ENCODE measurements around the gene NRXN3. TPM values are rescaled to one million over a fixed set of nuclear protein-coding genes. Genes with fewer than 3 reads are reported as not detected.

NRXN3 gene
- total and polyA plus RNA-seq, 2 of the 13 experiments (the other 11 are each of a cell fraction or from before 2014, with no cell fraction given), result 0.03 TPM; not detected in 1

- Histone ChIP-seq H3K27ac (ENCODE audit: extremely low read length, insufficient read depth, low read length) (no peak overlapping the region), H4K20me1 (ENCODE audit: insufficient read depth, low read length) (no peaks in the 10 kb centered on the region), H3K4me1 (ENCODE audit: insufficient read depth, low read length) (no peaks in the 10 kb centered on the region), H3K9ac (ENCODE audit: insufficient read depth, low read depth, low read length) (no peak overlapping the region), H3K36me3 (replicated peaks in 1 of 2; ENCODE audit: control insufficient read depth in 1 of 2, insufficient read depth in 2 of 2, low read length in 2 of 2) (no peaks in the 10 kb centered on the region), H3K4me3 (replicated peaks in 1 of 3; ENCODE audit: insufficient read depth in 1 of 3, low read depth in 2 of 3, low read length in 3 of 3) (no peak overlapping the region), H3K79me2 (ENCODE audit: insufficient read depth, low read length) (no peaks in the 10 kb centered on the region), H3K27me3 (ENCODE audit: control insufficient read depth in 1 of 2, insufficient read depth in 2 of 2, low read length in 2 of 2) (no peaks in the 10 kb centered on the region), H3K9me3 (ENCODE audit: low read length) (no peaks in the 10 kb centered on the region), H3K4me2 (ENCODE audit: low read depth, low read length) (no peak overlapping the region), H2AFZ (ENCODE audit: low read length) (no peak overlapping the region)
- ChIA-PET CTCF (ENCODE audit: low intra/inter-chr PET ratio, low total read pairs) (no interaction called here), POLR2A (no interaction called here)
- intact Hi-C loops (cut with micrococcal nuclease; ENCODE audit: unreplicated experiment), result no loop called here
- FAIRE-seq (no peak), DNase-seq (ENCODE audit: low spot score) (no peak), ATAC-seq (no peak)
- BruUV-seq (replicated peaks), result no TSS peak
- 0% methylated on average over 3 of the region's 6 CpGs for whole genome bisulfite sequencing (ENCODE audit: low lambda C conversion rate)
- in situ Hi-C loops (cut with HindIII; ENCODE audit: extremely low pct_ligation_motif_present, low pct_unique_long_range_greater_than_20kb), result no loop called here
- TF ChIP-seq THRA (CRISPR knock-in tag; IDR thresholded peaks at IDR 0.05; ENCODE audit: borderline replicate concordance) (no peak), MBNL3 (CRISPR knock-in tag; conservative IDR thresholded peaks at IDR 0.05) (no peak), CC2D1A (CRISPR knock-in tag; IDR thresholded peaks at IDR 0.05) (no peak), ZNF670 (CRISPR knock-in tag; IDR thresholded peaks at IDR 0.05; ENCODE audit: borderline replicate concordance) (no peak), GMEB2 (CRISPR knock-in tag; IDR thresholded peaks at IDR 0.05; ENCODE audit: low read depth) (no peak), IRF2 (CRISPR knock-in tag; IDR thresholded peaks at IDR 0.05) (no peak), ZNF335 (CRISPR knock-in tag; IDR thresholded peaks at IDR 0.05) (no peak), ZNF792 (CRISPR knock-in tag; IDR thresholded peaks at IDR 0.05) (no peak), JDP2 (CRISPR knock-in tag; IDR thresholded peaks at IDR 0.05; ENCODE audit: borderline replicate concordance) (no peak), ZNF331 (CRISPR knock-in tag; IDR thresholded peaks at IDR 0.05) (no peak), ZNF724P (CRISPR knock-in tag; IDR thresholded peaks at IDR 0.05; ENCODE audit: borderline replicate concordance) (no peak), POLR2AphosphoS5 (IDR thresholded peaks at IDR 0.05; ENCODE audit: low read depth, low read length) (no peak)
- TF ChIP-seq, protein P1, sequence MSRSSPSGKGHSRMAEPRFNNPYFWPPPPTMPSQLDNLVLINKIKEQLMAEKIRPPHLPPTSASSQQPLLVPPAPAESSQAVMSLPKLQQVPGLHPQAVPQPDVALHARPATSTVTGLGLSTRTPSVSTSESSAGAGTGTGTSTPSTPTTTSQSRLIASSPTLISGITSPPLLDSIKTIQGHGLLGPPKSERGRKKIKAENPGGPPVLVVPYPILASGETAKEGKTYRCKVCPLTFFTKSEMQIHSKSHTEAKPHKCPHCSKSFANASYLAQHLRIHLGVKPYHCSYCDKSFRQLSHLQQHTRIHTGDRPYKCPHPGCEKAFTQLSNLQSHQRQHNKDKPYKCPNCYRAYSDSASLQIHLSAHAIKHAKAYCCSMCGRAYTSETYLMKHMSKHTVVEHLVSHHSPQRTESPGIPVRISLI (CRISPR knock-in tag; IDR thresholded peaks at IDR 0.05; ENCODE audit: borderline replicate concordance), result no peak
- TF ChIP-seq, protein P2, sequence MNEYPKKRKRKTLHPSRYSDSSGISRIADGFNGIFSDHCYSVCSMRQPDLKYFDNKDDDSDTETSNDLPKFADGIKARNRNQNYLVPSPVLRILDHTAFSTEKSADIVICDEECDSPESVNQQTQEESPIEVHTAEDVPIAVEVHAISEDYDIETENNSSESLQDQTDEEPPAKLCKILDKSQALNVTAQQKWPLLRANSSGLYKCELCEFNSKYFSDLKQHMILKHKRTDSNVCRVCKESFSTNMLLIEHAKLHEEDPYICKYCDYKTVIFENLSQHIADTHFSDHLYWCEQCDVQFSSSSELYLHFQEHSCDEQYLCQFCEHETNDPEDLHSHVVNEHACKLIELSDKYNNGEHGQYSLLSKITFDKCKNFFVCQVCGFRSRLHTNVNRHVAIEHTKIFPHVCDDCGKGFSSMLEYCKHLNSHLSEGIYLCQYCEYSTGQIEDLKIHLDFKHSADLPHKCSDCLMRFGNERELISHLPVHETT (CRISPR knock-in tag; conservative IDR thresholded peaks at IDR 0.05), result no peak
- TF ChIP-seq, protein P3, sequence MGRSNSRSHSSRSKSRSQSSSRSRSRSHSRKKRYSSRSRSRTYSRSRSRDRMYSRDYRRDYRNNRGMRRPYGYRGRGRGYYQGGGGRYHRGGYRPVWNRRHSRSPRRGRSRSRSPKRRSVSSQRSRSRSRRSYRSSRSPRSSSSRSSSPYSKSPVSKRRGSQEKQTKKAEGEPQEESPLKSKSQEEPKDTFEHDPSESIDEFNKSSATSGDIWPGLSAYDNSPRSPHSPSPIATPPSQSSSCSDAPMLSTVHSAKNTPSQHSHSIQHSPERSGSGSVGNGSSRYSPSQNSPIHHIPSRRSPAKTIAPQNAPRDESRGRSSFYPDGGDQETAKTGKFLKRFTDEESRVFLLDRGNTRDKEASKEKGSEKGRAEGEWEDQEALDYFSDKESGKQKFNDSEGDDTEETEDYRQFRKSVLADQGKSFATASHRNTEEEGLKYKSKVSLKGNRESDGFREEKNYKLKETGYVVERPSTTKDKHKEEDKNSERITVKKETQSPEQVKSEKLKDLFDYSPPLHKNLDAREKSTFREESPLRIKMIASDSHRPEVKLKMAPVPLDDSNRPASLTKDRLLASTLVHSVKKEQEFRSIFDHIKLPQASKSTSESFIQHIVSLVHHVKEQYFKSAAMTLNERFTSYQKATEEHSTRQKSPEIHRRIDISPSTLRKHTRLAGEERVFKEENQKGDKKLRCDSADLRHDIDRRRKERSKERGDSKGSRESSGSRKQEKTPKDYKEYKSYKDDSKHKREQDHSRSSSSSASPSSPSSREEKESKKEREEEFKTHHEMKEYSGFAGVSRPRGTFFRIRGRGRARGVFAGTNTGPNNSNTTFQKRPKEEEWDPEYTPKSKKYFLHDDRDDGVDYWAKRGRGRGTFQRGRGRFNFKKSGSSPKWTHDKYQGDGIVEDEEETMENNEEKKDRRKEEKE (IDR thresholded peaks at IDR 0.05), result no peak
- TF ChIP-seq, protein P4, sequence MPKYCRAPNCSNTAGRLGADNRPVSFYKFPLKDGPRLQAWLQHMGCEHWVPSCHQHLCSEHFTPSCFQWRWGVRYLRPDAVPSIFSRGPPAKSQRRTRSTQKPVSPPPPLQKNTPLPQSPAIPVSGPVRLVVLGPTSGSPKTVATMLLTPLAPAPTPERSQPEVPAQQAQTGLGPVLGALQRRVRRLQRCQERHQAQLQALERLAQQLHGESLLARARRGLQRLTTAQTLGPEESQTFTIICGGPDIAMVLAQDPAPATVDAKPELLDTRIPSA (CRISPR knock-in tag; IDR thresholded peaks at IDR 0.05; ENCODE audit: borderline replicate concordance), result no peak
- TF ChIP-seq, protein P5, sequence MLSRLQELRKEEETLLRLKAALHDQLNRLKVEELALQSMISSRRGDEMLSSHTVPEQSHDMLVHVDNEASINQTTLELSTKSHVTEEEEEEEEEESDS (CRISPR knock-in tag; IDR thresholded peaks at IDR 0.05; ENCODE audit: borderline replicate concordance), result no peak
These were observed 816.8 kb downstream of the NRXN3 start for GRCh38 chr14:78986989-78987388.

All from HepG2 (cell line).